Colon (tissue), 2 donors: Measurements from ENCODE around the gene MYO5C.
"Not testable (repeated sequence)": the region's sequence is repeated elsewhere in the genome, so short reads cannot be mapped to it uniquely, and the experiment has no call there.

ENCODE experiments used
- FAIRE-seq: peaks from 2 replicates; lab custom pipeline; 2012; peaks lifted over from hg19 to GRCh38; lab: Jason Lieb, UNC
- donor health status: control.
- donor health status: control.

Gene MYO5C

GRCh38 chr15:52308446-52309153 is 13.0 kb upstream of the MYO5C start:
- no peak for FAIRE-seq

GRCh38 chr15:52307847-52308246 is 12.2 kb upstream of the MYO5C start:
- no peak for FAIRE-seq

GRCh38 chr15:52306270-52306669 is 10.7 kb upstream of the MYO5C start:
- no peak for FAIRE-seq

- no peak for FAIRE-seq
Observed at GRCh38 chr15:52303093-52303772, 7.6 kb upstream of the MYO5C start.

- no peak for FAIRE-seq
Observed at GRCh38 chr15:52301265-52301847, 5.8 kb upstream of the MYO5C start.

GRCh38 chr15:52294881-52295420 is 653 bp downstream of the MYO5C start:
- no peak for FAIRE-seq

- no peak for FAIRE-seq
Observed at GRCh38 chr15:52292780-52293392, 2.7 kb downstream of the MYO5C start.

GRCh38 chr15:52291204-52291603 is 4.4 kb downstream of the MYO5C start:
- FAIRE-seq = no peak

- FAIRE-seq = no peak
Observed at GRCh38 chr15:52290800-52291199, 4.8 kb downstream of the MYO5C start.

GRCh38 chr15:52290329-52290728 is 5.3 kb downstream of the MYO5C start:
- FAIRE-seq = no peak

- FAIRE-seq = no peak
Observed at GRCh38 chr15:52289629-52290081, 5.9 kb downstream of the MYO5C start.

- FAIRE-seq = no peak
Observed at GRCh38 chr15:52288986-52289385, 6.6 kb downstream of the MYO5C start.

GRCh38 chr15:52288051-52288942 is 7.3 kb downstream of the MYO5C start:
- FAIRE-seq = no peak

GRCh38 chr15:52287114-52287513 is 8.5 kb downstream of the MYO5C start:
- no peak for FAIRE-seq

- FAIRE-seq = not testable (repeated sequence)
Observed at GRCh38 chr15:52285941-52286340, 9.7 kb downstream of the MYO5C start.

- no peak for FAIRE-seq
Observed at GRCh38 chr15:52284164-52284563, 11.4 kb downstream of the MYO5C start.

GRCh38 chr15:52283281-52283680 is 12.3 kb downstream of the MYO5C start:
- no peak for FAIRE-seq

- no peak for FAIRE-seq
Observed at GRCh38 chr15:52282418-52282817, 13.2 kb downstream of the MYO5C start.

- no peak for FAIRE-seq
Observed at GRCh38 chr15:52281085-52282035, 14.2 kb downstream of the MYO5C start.

- FAIRE-seq = no peak
Observed at GRCh38 chr15:52280326-52281084, 15.1 kb downstream of the MYO5C start.
